Measurements from ENCODE around the gene DLG2. TPM values are rescaled to one million over a fixed set of nuclear protein-coding genes. Genes with fewer than 3 reads are reported as not detected.

The DLG2 gene
- total RNA-seq, 1 experiment from 2014 or later: 1.8 TPM

- Histone ChIP-seq H3K27me3 (ENCODE audit: control insufficient read depth, insufficient read depth, low read length) (no peaks in the 10 kb centered on the region), H3K4me3 (ENCODE audit: insufficient read depth, low read depth, low read length) (no peak overlapping the region), H3K36me3 (replicated peaks; ENCODE audit: control insufficient read depth, insufficient read depth, low read length) (no peaks in the 10 kb centered on the region)
- no peak for DNase-seq
Measured at GRCh38 chr11:83661491-83662350, 1965.4 kb downstream of the DLG2 start.

GRCh38 chr11:83659466-83659865, 1967.7 kb downstream of the DLG2 start:
- no peak for DNase-seq
- Histone ChIP-seq H3K36me3 (replicated peaks; ENCODE audit: control insufficient read depth, insufficient read depth, low read length) (no peaks in the 10 kb centered on the region), H3K4me3 (ENCODE audit: insufficient read depth, low read depth, low read length) (no peak overlapping the region), H3K27me3 (ENCODE audit: control insufficient read depth, insufficient read depth, low read length) (no peaks in the 10 kb centered on the region)

GRCh38 chr11:83656796-83657330, 1970.3 kb downstream of the DLG2 start:
- DNase-seq: no peak
- Histone ChIP-seq H3K4me3 (ENCODE audit: insufficient read depth, low read depth, low read length) (no peak overlapping the region), H3K27me3 (ENCODE audit: control insufficient read depth, insufficient read depth, low read length) (no peaks in the 10 kb centered on the region), H3K36me3 (replicated peaks; ENCODE audit: control insufficient read depth, insufficient read depth, low read length) (no peaks in the 10 kb centered on the region)

GRCh38 chr11:83655976-83656375, 1971.2 kb downstream of the DLG2 start:
- Histone ChIP-seq H3K36me3 (replicated peaks; ENCODE audit: control insufficient read depth, insufficient read depth, low read length) (no peaks in the 10 kb centered on the region), H3K27me3 (ENCODE audit: control insufficient read depth, insufficient read depth, low read length) (no peaks in the 10 kb centered on the region), H3K4me3 (ENCODE audit: insufficient read depth, low read depth, low read length) (no peak overlapping the region)
- no peak for DNase-seq

- H3K27me3 ChIP-seq (ENCODE audit: control insufficient read depth, insufficient read depth, low read length): no peaks in the 10 kb centered on the region
- DNase-seq: no peak
- no peaks in the 10 kb centered on the region for H3K36me3 ChIP-seq (replicated peaks; ENCODE audit: control insufficient read depth, insufficient read depth, low read length)
- H3K4me3 ChIP-seq (ENCODE audit: insufficient read depth, low read depth, low read length): no peak overlapping the region
Measured at GRCh38 chr11:83649528-83649855, 1977.7 kb downstream of the DLG2 start.

- no peaks in the 10 kb centered on the region for H3K27me3 ChIP-seq (ENCODE audit: control insufficient read depth, insufficient read depth, low read length)
- H3K36me3 ChIP-seq (replicated peaks; ENCODE audit: control insufficient read depth, insufficient read depth, low read length): no peaks in the 10 kb centered on the region
- no peak for DNase-seq
- no peak overlapping the region for H3K4me3 ChIP-seq (ENCODE audit: insufficient read depth, low read depth, low read length)
Measured at GRCh38 chr11:83648610-83649527, 1978.3 kb downstream of the DLG2 start.

GRCh38 chr11:83645561-83645960, 1981.6 kb downstream of the DLG2 start:
- no peak overlapping the region for H3K4me3 ChIP-seq (ENCODE audit: insufficient read depth, low read depth, low read length)
- no peak for DNase-seq
- H3K27me3 ChIP-seq (ENCODE audit: control insufficient read depth, insufficient read depth, low read length): no peaks in the 10 kb centered on the region
- H3K36me3 ChIP-seq (replicated peaks; ENCODE audit: control insufficient read depth, insufficient read depth, low read length): no peaks in the 10 kb centered on the region

GRCh38 chr11:83643115-83643514, 1984.0 kb downstream of the DLG2 start:
- Histone ChIP-seq H3K27me3 (ENCODE audit: control insufficient read depth, insufficient read depth, low read length) (no peaks in the 10 kb centered on the region), H3K36me3 (replicated peaks; ENCODE audit: control insufficient read depth, insufficient read depth, low read length) (no peaks in the 10 kb centered on the region), H3K4me3 (ENCODE audit: insufficient read depth, low read depth, low read length) (no peak overlapping the region)
- no peak for DNase-seq

GRCh38 chr11:83642500-83642899, 1984.6 kb downstream of the DLG2 start:
- no peak for DNase-seq
- Histone ChIP-seq H3K4me3 (ENCODE audit: insufficient read depth, low read depth, low read length) (no peak overlapping the region), H3K36me3 (replicated peaks; ENCODE audit: control insufficient read depth, insufficient read depth, low read length) (no peaks in the 10 kb centered on the region), H3K27me3 (ENCODE audit: control insufficient read depth, insufficient read depth, low read length) (no peaks in the 10 kb centered on the region)

GRCh38 chr11:83641511-83641910, 1985.6 kb downstream of the DLG2 start:
- no peak for DNase-seq

GRCh38 chr11:83639995-83640758, 1987.0 kb downstream of the DLG2 start:
- no peak for DNase-seq

More at GRCh38 chr11:83641511-83641910, 1985.6 kb downstream of the DLG2 start:
- no peak overlapping the region for H3K4me3 ChIP-seq (ENCODE audit: insufficient read depth, low read depth, low read length)
- no peaks in the 10 kb centered on the region for H3K36me3 ChIP-seq (replicated peaks; ENCODE audit: control insufficient read depth, insufficient read depth, low read length)
- no peaks in the 10 kb centered on the region for H3K27me3 ChIP-seq (ENCODE audit: control insufficient read depth, insufficient read depth, low read length)

GRCh38 chr11:83635166-83635565, 1992.0 kb downstream of the DLG2 start:
- no peaks in the 10 kb centered on the region for H3K27me3 ChIP-seq (ENCODE audit: control insufficient read depth, insufficient read depth, low read length)
- H3K4me3 ChIP-seq (ENCODE audit: insufficient read depth, low read depth, low read length): no peak overlapping the region
- no peak for DNase-seq
- H3K36me3 ChIP-seq (replicated peaks; ENCODE audit: control insufficient read depth, insufficient read depth, low read length): no peaks in the 10 kb centered on the region

More at GRCh38 chr11:83639995-83640758, 1987.0 kb downstream of the DLG2 start:
- Histone ChIP-seq H3K4me3 (ENCODE audit: insufficient read depth, low read depth, low read length) (no peak overlapping the region), H3K36me3 (replicated peaks; ENCODE audit: control insufficient read depth, insufficient read depth, low read length) (no peaks in the 10 kb centered on the region), H3K27me3 (ENCODE audit: control insufficient read depth, insufficient read depth, low read length) (no peaks in the 10 kb centered on the region)

GRCh38 chr11:83630211-83630610, 1996.9 kb downstream of the DLG2 start:
- no peak overlapping the region for H3K4me3 ChIP-seq (ENCODE audit: insufficient read depth, low read depth, low read length)
- no peaks in the 10 kb centered on the region for H3K36me3 ChIP-seq (replicated peaks; ENCODE audit: control insufficient read depth, insufficient read depth, low read length)
- DNase-seq: no peak
- H3K27me3 ChIP-seq (ENCODE audit: control insufficient read depth, insufficient read depth, low read length): no peaks in the 10 kb centered on the region

GRCh38 chr11:83629775-83630174, 1997.4 kb downstream of the DLG2 start:
- no peak overlapping the region for H3K4me3 ChIP-seq (ENCODE audit: insufficient read depth, low read depth, low read length)
- no peaks in the 10 kb centered on the region for H3K27me3 ChIP-seq (ENCODE audit: control insufficient read depth, insufficient read depth, low read length)
- no peak for DNase-seq
- no peaks in the 10 kb centered on the region for H3K36me3 ChIP-seq (replicated peaks; ENCODE audit: control insufficient read depth, insufficient read depth, low read length)

Measured in H7 (cell line).